Lower lobe of right lung (tissue), 2 donors: ENCODE data around the gene MBNL1. TPM values are rescaled to one million over a fixed set of nuclear protein-coding genes. Genes with fewer than 3 reads are reported as not detected.

Source experiments
- ATAC-seq, 2 donors: fragments of 200-7000 bp; cut with Tn5 transposase; one replicate each; pipeline ENCODE4 v1.9.1; 2020 to 2022; ENCODE audit warnings: mild to moderate bottlenecking in 2 of 2, moderate library complexity in 2 of 2
- DNase-seq: peaks from one replicate; pipeline ENCODE4 v3.0.0-alpha.2; 2020
- H3K27ac ChIP-seq: fragments of 200-600 bp; one replicate; pipeline ENCODE4 v1.8.0; 2022
- H3K27me3 ChIP-seq: fragments of 200-600 bp; one replicate; pipeline ENCODE4 v1.8.0; 2022; ENCODE audit warnings: low read depth
- H3K36me3 ChIP-seq: fragments of 200-600 bp; one replicate; pipeline ENCODE4 v1.8.0; 2022; ENCODE audit warnings: mild to moderate bottlenecking
- H3K4me1 ChIP-seq: fragments of 200-600 bp; one replicate; pipeline ENCODE4 v1.8.0; 2022
- H3K4me3 ChIP-seq: fragments of 200-600 bp; one replicate; pipeline ENCODE4 v1.8.0; 2022; ENCODE audit warnings: mild to moderate bottlenecking
- H3K9me3 ChIP-seq: fragments of 200-600 bp; one replicate; pipeline ENCODE4 v1.8.0; 2022
- intact Hi-C: fragments of 100-400 bp; cut with DNase I; formaldehyde crosslinking; loops from one replicate; pipeline ENCODE4 v1.11.0; 2022
- total RNA-seq: library from RNA; stranded (reverse); fragmentation: NEBNext Ultra II Directional; extraction: Animal tissue kit (Norgen Biotek cat#: 25700); gene quantifications from one replicate; pipeline ENCODE4 v1.2.1, GENCODE V29; 2021
- TF ChIP-seq, protein P1 (sequence below): fragments of 200-600 bp; IDR thresholded peaks from one replicate; pipeline ENCODE4 v1.8.0; 2022; ENCODE audit warnings: antibody characterized with exemption, mild to moderate bottlenecking
- donor health status: DM: no; HTN: yes; CAD: no; lungs with severe emphysema.

MBNL1 gene
- total RNA-seq, 1 donor from 2014 or later, result 235 TPM

DNA sequence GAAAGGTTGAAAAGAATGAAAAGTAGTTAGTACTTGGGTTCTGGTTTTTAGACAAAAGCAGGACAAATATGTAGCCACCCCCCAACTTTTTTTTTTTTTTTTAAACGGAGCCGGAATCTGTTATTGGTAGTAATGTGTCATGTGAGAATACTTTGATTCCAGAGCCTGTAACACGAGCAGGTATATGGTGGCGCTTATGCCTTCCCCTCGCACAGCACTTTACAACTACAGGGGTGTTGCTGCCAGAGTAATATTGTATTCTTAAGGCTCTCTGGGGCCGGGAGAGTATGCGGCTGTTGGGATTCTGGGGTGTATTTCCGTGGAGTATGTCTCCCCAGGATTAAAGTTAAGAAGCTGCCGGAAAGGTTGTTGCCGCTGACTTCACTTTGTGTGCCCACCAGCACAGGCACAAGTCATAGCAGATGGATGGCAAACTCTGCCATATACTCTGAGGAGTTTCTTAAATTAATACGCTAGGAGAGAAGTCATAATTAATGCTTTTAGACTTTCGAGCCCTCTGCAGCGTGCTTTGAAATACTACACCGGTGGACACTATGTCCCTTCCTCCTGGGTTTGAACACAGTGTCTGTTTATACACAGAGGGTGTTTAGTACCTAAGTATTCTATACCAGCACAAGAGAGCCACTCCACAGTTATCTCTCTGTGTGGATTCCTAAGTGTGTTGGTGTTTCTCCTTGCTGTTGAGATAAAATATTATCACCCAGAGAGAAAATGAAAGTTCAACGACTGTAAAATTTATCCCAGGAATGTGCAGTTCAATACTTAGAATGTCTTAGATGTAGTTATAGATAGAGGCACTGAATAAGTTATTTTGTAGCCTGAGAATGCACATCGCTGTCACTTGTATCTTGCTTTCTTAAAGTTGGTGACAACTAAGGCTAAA is 1.4 kb downstream of the MBNL1 start:
- Histone ChIP-seq H3K9me3 (no peaks in the 10 kb centered on the region), H3K4me3 (peak overlapping the region; percentile 83), H3K36me3 (no peaks in the 10 kb centered on the region), H3K4me1 (peaks cover 60% of the 10 kb centered on the region), H3K27me3 (no peaks in the 10 kb centered on the region), H3K27ac (peak overlapping the region; percentile 99)
- intact Hi-C loops, result loop anchor here (10.0 kb wide), 1 partner anchor 65 kb away; no protein-coding TSS in a partner anchor
- ATAC-seq (peak; percentile 44 to 50), DNase-seq (peak; percentile 42)
- TF ChIP-seq, protein P1, sequence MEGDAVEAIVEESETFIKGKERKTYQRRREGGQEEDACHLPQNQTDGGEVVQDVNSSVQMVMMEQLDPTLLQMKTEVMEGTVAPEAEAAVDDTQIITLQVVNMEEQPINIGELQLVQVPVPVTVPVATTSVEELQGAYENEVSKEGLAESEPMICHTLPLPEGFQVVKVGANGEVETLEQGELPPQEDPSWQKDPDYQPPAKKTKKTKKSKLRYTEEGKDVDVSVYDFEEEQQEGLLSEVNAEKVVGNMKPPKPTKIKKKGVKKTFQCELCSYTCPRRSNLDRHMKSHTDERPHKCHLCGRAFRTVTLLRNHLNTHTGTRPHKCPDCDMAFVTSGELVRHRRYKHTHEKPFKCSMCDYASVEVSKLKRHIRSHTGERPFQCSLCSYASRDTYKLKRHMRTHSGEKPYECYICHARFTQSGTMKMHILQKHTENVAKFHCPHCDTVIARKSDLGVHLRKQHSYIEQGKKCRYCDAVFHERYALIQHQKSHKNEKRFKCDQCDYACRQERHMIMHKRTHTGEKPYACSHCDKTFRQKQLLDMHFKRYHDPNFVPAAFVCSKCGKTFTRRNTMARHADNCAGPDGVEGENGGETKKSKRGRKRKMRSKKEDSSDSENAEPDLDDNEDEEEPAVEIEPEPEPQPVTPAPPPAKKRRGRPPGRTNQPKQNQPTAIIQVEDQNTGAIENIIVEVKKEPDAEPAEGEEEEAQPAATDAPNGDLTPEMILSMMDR, result no peak

GRCh38 chr3:152270937-152271336 is 2.2 kb downstream of the MBNL1 start:
- peak overlapping the region; percentile 99 for H3K27ac ChIP-seq
- H3K4me1 ChIP-seq, result peaks cover 61% of the 10 kb centered on the region

GRCh38 chr3:152271501-152272236 is 2.9 kb downstream of the MBNL1 start:
- TF ChIP-seq, protein P1, result no peak
- intact Hi-C loops, result no loop called here
- Histone ChIP-seq H3K4me3 (peak overlapping the region; percentile 83), H3K27me3 (no peaks in the 10 kb centered on the region), H3K4me1 (peaks cover 61% of the 10 kb centered on the region), H3K36me3 (no peaks in the 10 kb centered on the region), H3K9me3 (no peaks in the 10 kb centered on the region), H3K27ac (peak overlapping the region; percentile 99)
- no peak for ATAC-seq
- DNase-seq, result no peak

More at GRCh38 chr3:152270937-152271336, 2.2 kb downstream of the MBNL1 start:
- no peaks in the 10 kb centered on the region for H3K9me3 ChIP-seq
- H3K4me3 ChIP-seq, result peak overlapping the region; percentile 83
- intact Hi-C loops, result no loop called here
- no peak for ATAC-seq
- no peak for DNase-seq
- no peaks in the 10 kb centered on the region for H3K27me3 ChIP-seq
- H3K36me3 ChIP-seq, result no peaks in the 10 kb centered on the region
- TF ChIP-seq, protein P1, result no peak

DNA sequence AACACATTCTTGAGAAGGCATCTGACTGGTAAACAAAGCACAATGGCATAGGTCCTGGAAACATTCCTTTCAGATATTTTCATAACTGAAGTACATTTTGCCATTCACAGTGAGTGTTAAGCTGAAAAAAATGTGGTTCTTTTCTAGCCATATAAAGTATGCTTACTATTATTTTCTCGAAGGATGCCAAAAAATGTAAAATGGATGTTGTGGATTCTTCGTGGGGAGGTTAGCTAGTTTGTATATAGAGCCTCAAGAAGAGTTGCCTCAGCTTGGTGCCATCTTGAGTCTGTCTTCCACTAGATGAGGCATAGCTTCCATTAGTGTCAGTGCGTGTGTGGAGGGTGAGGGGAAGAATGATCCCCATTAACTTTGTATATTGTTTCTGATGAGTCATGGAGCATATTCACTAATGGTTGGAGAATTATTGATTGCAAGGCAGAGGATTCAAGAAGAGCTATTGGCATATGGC is 4.1 kb downstream of the MBNL1 start:
- intact Hi-C loops, result no loop called here
- peak overlapping the region; percentile 83 for H3K4me3 ChIP-seq
- no peak for DNase-seq
- ATAC-seq, result no peak
- H3K36me3 ChIP-seq, result no peaks in the 10 kb centered on the region
- no peaks in the 10 kb centered on the region for H3K9me3 ChIP-seq
- TF ChIP-seq, protein P1, result no peak
- H3K4me1 ChIP-seq, result peaks cover 58% of the 10 kb centered on the region
- H3K27me3 ChIP-seq, result no peaks in the 10 kb centered on the region
- peak overlapping the region; percentile 99 for H3K27ac ChIP-seq

GRCh38 chr3:152276681-152277080 is 8.0 kb downstream of the MBNL1 start:
- intact Hi-C loops, result no loop called here
- no peak overlapping the region for H3K27ac ChIP-seq
- H3K36me3 ChIP-seq, result no peaks in the 10 kb centered on the region
- no peak overlapping the region for H3K4me3 ChIP-seq
- H3K9me3 ChIP-seq, result no peaks in the 10 kb centered on the region
- H3K4me1 ChIP-seq, result peaks cover 95% of the 10 kb centered on the region
- TF ChIP-seq, protein P1, result no peak
- H3K27me3 ChIP-seq, result no peaks in the 10 kb centered on the region
- DNase-seq, result no peak
- no peak for ATAC-seq
